HG02623 (cell line): ENCODE results near the gene KATNB1.
"Not testable (repeated sequence)": the region's sequence is repeated elsewhere in the genome, so short reads cannot be mapped to it uniquely, and the experiment has no call there.

Experiments
- ATAC-seq: cut with Tn5 transposase; IDR thresholded peaks from one replicate; pipeline ENCODE4 v1.9.1; 2021; ENCODE audit warnings: moderate library complexity; ENCODE audit not compliant: unreplicated experiment

Gene KATNB1

GRCh38 chr16:57700781-57701551 is 34.6 kb upstream of the KATNB1 start:
- ATAC-seq = no peak

- no peak for ATAC-seq
These were observed 33.7 kb upstream of the KATNB1 start for GRCh38 chr16:57701759-57702371.

- no peak for ATAC-seq
These were observed 32.1 kb upstream of the KATNB1 start for GRCh38 chr16:57703416-57704010.

GRCh38 chr16:57704011-57704904 is 31.3 kb upstream of the KATNB1 start:
- ATAC-seq = no peak

- no peak for ATAC-seq
These were observed 30.4 kb upstream of the KATNB1 start for GRCh38 chr16:57704905-57705852.

GRCh38 chr16:57706717-57707116 is 28.9 kb upstream of the KATNB1 start:
- no peak for ATAC-seq

GRCh38 chr16:57707331-57707730 is 28.2 kb upstream of the KATNB1 start:
- no peak for ATAC-seq

- ATAC-seq = no peak
These were observed 27.4 kb upstream of the KATNB1 start for GRCh38 chr16:57708168-57708567.

GRCh38 chr16:57709663-57710062 is 25.9 kb upstream of the KATNB1 start:
- no peak for ATAC-seq

- no peak for ATAC-seq
These were observed 24.2 kb upstream of the KATNB1 start for GRCh38 chr16:57711346-57711745.

GRCh38 chr16:57711993-57712392 is 23.6 kb upstream of the KATNB1 start:
- ATAC-seq = no peak

- not testable (repeated sequence) for ATAC-seq
These were observed 23.0 kb upstream of the KATNB1 start for GRCh38 chr16:57712569-57712968.

GRCh38 chr16:57713596-57713995 is 22.0 kb upstream of the KATNB1 start:
- no peak for ATAC-seq

- no peak for ATAC-seq
These were observed 21.5 kb upstream of the KATNB1 start for GRCh38 chr16:57714047-57714446.

- ATAC-seq = no peak
These were observed 15.4 kb upstream of the KATNB1 start for GRCh38 chr16:57720142-57720575.

- ATAC-seq = no peak
These were observed 14.0 kb upstream of the KATNB1 start for GRCh38 chr16:57721356-57722209.

GRCh38 chr16:57722210-57722499 is 13.4 kb upstream of the KATNB1 start:
- ATAC-seq = no peak

GRCh38 chr16:57722651-57723050 is 12.9 kb upstream of the KATNB1 start:
- ATAC-seq = no peak

- no peak for ATAC-seq
These were observed 12.4 kb upstream of the KATNB1 start for GRCh38 chr16:57723170-57723569.
